HepG2 (cell line): Measurements from ENCODE around the gene P2RY2. TPM values are rescaled to one million over a fixed set of nuclear protein-coding genes. Genes with fewer than 3 reads are reported as not detected.

ENCODE experiments used
- CCAR2 ChIP-seq: fragments of 200-400 bp; formaldehyde crosslinking; optimal IDR thresholded peaks from 2 replicates; pipeline ENCODE3; 2018; ENCODE audit warnings: low read depth, mild to moderate bottlenecking, low read length, moderate library complexity
- FOSL2 ChIP-seq: sonication (generic); formaldehyde crosslinking; IDR thresholded peaks from 2 replicates; pipeline ENCODE4 v1.4.0; 2020; ENCODE audit warnings: missing genetic modification reagents
- GZF1 ChIP-seq: sonication (generic); formaldehyde crosslinking; IDR thresholded peaks from 2 replicates; pipeline ENCODE4 v1.5.1; 2020; ENCODE audit warnings: mild to moderate bottlenecking, missing genetic modification reagents
- JDP2 ChIP-seq: sonication (generic); formaldehyde crosslinking; IDR thresholded peaks from 2 replicates; pipeline ENCODE4 v1.8.1; 2022; ENCODE audit warnings: missing genetic modification reagents, borderline replicate concordance
- KAT7 ChIP-seq: IDR thresholded peaks from 2 replicates; pipeline ENCODE4 v1.6.1; 2018; ENCODE audit warnings: borderline replicate concordance, missing compliant biosample characterization
- MAFF ChIP-seq: IDR thresholded peaks from 2 replicates; pipeline ENCODE4 v1.6.1; 2011; ENCODE audit warnings: low read depth, low read length, improper control_type of control experiment
- MIER2 ChIP-seq: IDR thresholded peaks from 2 replicates; pipeline ENCODE4 v1.6.1; 2016; ENCODE audit warnings: missing biosample characterization, missing genetic modification reagents
- NPAS2 ChIP-seq: sonication (generic); formaldehyde crosslinking; IDR thresholded peaks from 2 replicates; pipeline ENCODE4 v1.8.0; 2022; ENCODE audit warnings: mild to moderate bottlenecking, missing genetic modification reagents, borderline replicate concordance
- SMC3 ChIP-seq: IDR thresholded peaks from 2 replicates; pipeline ENCODE4 v1.6.1; 2011; ENCODE audit warnings: low read length, improper control_type of control experiment
- SP4 ChIP-seq: sonication (generic); formaldehyde crosslinking; IDR thresholded peaks from 2 replicates; pipeline ENCODE4 v1.8.1; 2023; ENCODE audit warnings: mild to moderate bottlenecking, missing genetic modification reagents
- ZMYM3 ChIP-seq: sonication (generic); formaldehyde crosslinking; IDR thresholded peaks from 2 replicates; pipeline ENCODE4 v1.5.1; 2020; ENCODE audit warnings: mild to moderate bottlenecking, missing genetic modification reagents
- ZNF441 ChIP-seq: sonication (generic); formaldehyde crosslinking; IDR thresholded peaks from 2 replicates; pipeline ENCODE4 v1.7.0; 2021; ENCODE audit warnings: missing genetic modification reagents, borderline replicate concordance
- ZNF451 ChIP-seq: sonication (generic); formaldehyde crosslinking; IDR thresholded peaks from 2 replicates; pipeline ENCODE4 v1.5.0; 2020; ENCODE audit warnings: mild to moderate bottlenecking, missing genetic modification reagents
- ZNF543 ChIP-seq: sonication (generic); formaldehyde crosslinking; IDR thresholded peaks from 2 replicates; pipeline ENCODE4 v1.4.0; 2020; ENCODE audit warnings: mild to moderate bottlenecking, missing genetic modification reagents
- ZNF569 ChIP-seq: sonication (generic); formaldehyde crosslinking; IDR thresholded peaks from 2 replicates; pipeline ENCODE4 v1.5.0; 2020; ENCODE audit warnings: mild to moderate bottlenecking, missing genetic modification reagents, moderate library complexity, borderline replicate concordance
- polyA plus RNA-seq, 8 experiments: library from polyadenylated mRNA; depleted of rRNA in 3 of 8; stranded (reverse) in 7 of 8; unstranded in 1 of 8; fragments of >200 nt; fragmentation: Illumina TruSeq in 4 of 8; extraction: Trizol in 4 of 8; gene quantifications; 2 replicates each; pipeline versions ENCODE4 v1.2.1 to v1.2.3, GENCODE V29; 2011 to 2016; ENCODE audit warnings: low read depth in 4 of 8, missing spikeins in 1 of 8, mixed read lengths in 1 of 8; ENCODE audit not compliant: insufficient read depth in 1 of 8
- total RNA-seq, 5 experiments: library from RNA; depleted of rRNA; stranded (reverse); fragments of >200 nt; fragmentation: Illumina TruSeq; extraction: Trizol; gene quantifications; 2 replicates each; pipeline ENCODE4 v1.2.3, GENCODE V29; 2016; ENCODE audit warnings: low read depth in 1 of 5
- TF ChIP-seq, protein P1 (sequence below), 2 experiments: IDR thresholded peaks; 2 replicates each; pipeline ENCODE4 v1.6.1; 2011 to 2012; ENCODE audit warnings: low read length in 2 of 2, borderline replicate concordance in 1 of 2, low read depth in 1 of 2, mild to moderate bottlenecking in 1 of 2, moderate library complexity in 1 of 2
- TF ChIP-seq, protein P2 (sequence below): IDR thresholded peaks from 2 replicates; pipeline ENCODE4 v1.6.1; 2016; ENCODE audit warnings: low read depth

P2RY2 gene
- total and polyA plus RNA-seq, 2 of the 13 experiments (the other 11 are each of a cell fraction or from before 2014, with no cell fraction given), result 0.95 to 3.1 TPM

DNA sequence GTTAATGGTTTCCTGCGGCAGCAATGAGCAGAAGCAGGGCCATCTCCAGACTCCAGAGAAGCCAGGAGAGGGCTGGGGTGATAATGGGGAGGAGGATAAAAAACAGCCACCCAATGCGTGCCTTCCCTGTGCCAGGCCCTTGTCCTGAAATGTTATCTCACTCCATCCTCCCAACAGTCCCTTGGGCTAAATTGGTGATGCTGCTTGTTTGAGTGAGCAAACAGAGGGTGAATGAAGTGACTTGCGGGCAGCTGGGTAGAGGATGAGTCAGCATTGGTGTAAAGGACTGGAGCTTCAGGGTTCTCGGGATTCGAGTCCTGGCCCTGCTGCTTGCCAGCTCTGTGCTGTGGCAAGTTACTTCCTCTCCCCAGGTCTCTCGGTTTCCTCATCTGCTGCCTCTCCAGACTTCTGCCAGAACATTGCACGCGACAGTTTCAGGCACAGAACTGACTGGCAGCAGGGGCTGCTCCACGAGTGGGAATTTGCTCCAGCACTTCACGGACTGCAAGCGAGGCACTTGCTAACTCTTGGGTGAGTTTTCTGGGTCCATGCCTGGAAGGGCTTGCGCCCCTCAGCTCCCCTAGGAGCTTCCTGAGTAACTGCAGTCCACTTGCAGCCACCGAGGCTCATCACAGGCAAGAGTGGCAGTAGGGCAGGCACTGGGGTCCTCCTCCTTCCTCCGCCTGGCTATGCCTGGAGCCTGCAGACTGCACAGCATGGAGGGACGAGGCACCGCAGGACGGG is 54.0 kb downstream of the P2RY2 start, which contains the start of gene P2RY6 (continued):
- peak; percentile 80 for TF ChIP-seq MAFF
- no peak for TF ChIP-seq SMC3
- no peak for TF ChIP-seq MIER2
- no peak for TF ChIP-seq KAT7
- TF ChIP-seq GZF1, result no peak
- TF ChIP-seq ZMYM3 (CRISPR knock-in tag), result 0 out of 2 replicates have a peak, but pooled peaks have one; percentile 19
- no peak for TF ChIP-seq JDP2
- TF ChIP-seq, protein P1, sequence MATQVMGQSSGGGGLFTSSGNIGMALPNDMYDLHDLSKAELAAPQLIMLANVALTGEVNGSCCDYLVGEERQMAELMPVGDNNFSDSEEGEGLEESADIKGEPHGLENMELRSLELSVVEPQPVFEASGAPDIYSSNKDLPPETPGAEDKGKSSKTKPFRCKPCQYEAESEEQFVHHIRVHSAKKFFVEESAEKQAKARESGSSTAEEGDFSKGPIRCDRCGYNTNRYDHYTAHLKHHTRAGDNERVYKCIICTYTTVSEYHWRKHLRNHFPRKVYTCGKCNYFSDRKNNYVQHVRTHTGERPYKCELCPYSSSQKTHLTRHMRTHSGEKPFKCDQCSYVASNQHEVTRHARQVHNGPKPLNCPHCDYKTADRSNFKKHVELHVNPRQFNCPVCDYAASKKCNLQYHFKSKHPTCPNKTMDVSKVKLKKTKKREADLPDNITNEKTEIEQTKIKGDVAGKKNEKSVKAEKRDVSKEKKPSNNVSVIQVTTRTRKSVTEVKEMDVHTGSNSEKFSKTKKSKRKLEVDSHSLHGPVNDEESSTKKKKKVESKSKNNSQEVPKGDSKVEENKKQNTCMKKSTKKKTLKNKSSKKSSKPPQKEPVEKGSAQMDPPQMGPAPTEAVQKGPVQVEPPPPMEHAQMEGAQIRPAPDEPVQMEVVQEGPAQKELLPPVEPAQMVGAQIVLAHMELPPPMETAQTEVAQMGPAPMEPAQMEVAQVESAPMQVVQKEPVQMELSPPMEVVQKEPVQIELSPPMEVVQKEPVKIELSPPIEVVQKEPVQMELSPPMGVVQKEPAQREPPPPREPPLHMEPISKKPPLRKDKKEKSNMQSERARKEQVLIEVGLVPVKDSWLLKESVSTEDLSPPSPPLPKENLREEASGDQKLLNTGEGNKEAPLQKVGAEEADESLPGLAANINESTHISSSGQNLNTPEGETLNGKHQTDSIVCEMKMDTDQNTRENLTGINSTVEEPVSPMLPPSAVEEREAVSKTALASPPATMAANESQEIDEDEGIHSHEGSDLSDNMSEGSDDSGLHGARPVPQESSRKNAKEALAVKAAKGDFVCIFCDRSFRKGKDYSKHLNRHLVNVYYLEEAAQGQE (IDR thresholded peaks at IDR 0.05; ENCODE audit: borderline replicate concordance in 1 of 2, low read depth in 1 of 2, low read length in 2 of 2), result no peak
- TF ChIP-seq ZNF441 (CRISPR knock-in tag), result no peak
- TF ChIP-seq SP4 (CRISPR knock-in tag), result no peak
- no peak for TF ChIP-seq NPAS2 (CRISPR knock-in tag)
- no peak for TF ChIP-seq CCAR2
- TF ChIP-seq ZNF569 (CRISPR knock-in tag), result no peak
- TF ChIP-seq, protein P2, sequence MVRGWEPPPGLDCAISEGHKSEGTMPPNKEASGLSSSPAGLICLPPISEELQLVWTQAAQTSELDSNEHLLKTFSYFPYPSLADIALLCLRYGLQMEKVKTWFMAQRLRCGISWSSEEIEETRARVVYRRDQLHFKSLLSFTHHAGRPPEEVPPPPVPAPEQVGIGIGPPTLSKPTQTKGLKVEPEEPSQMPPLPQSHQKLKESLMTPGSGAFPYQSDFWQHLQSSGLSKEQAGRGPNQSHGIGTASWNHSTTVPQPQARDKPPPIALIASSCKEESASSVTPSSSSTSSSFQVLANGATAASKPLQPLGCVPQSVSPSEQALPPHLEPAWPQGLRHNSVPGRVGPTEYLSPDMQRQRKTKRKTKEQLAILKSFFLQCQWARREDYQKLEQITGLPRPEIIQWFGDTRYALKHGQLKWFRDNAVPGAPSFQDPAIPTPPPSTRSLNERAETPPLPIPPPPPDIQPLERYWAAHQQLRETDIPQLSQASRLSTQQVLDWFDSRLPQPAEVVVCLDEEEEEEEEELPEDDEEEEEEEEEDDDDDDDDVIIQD (CRISPR knock-in tag), result no peak
- no peak for TF ChIP-seq ZNF543 (CRISPR knock-in tag)
- peak; percentile 94 for TF ChIP-seq FOSL2 (CRISPR knock-in tag)
- TF ChIP-seq ZNF451, result no peak
